Upper lobe of left lung (tissue), 4 donors: Measurements from ENCODE around the gene VAMP3.

ENCODE experiments used
- CTCF ChIP-seq, 6 experiments: fragments of 450-650 bp in 4 of 6; fragments of 200-600 bp in 2 of 6; sonication (generic) in 2 of 6; IDR thresholded peaks; one replicate each; pipeline ENCODE4 v1.5.1; 2016 to 2019; ENCODE audit warnings: antibody characterized with exemption in 6 of 6
- EP300 ChIP-seq, 4 donors: sonication (generic); formaldehyde crosslinking; IDR thresholded peaks; one replicate each; pipeline ENCODE4 v1.5.1; 2017; ENCODE audit warnings: antibody characterized with exemption in 4 of 4, control low read depth in 2 of 4
- POLR2A ChIP-seq, 4 donors: fragments of 450-650 bp; IDR thresholded peaks; one replicate each; pipeline ENCODE4 v1.5.1; 2016 to 2017; ENCODE audit warnings: antibody characterized with exemption in 4 of 4, mild to moderate bottlenecking in 2 of 4
- POLR2AphosphoS5 ChIP-seq, 2 donors: sonication (generic); formaldehyde crosslinking; IDR thresholded peaks; one replicate each; pipeline ENCODE4 v1.5.1; 2017; ENCODE audit warnings: antibody characterized with exemption in 2 of 2

GRCh38 chr1:7752512-7753417, 18.3 kb upstream of the VAMP3 start:
- TF ChIP-seq CTCF (IDR thresholded peaks at IDR 0.05) (peak; percentile 46 to 84 (median 74)), POLR2A (IDR thresholded peaks at IDR 0.05) (no peak), EP300 (IDR thresholded peaks at IDR 0.05) (no peak), POLR2AphosphoS5 (IDR thresholded peaks at IDR 0.05) (no peak)
